Measurements from ENCODE around the gene CDCA3.
A peak's percentile ranks its signal among the peaks of the same experiment; 100 is the strongest.

CDCA3 gene

DNA sequence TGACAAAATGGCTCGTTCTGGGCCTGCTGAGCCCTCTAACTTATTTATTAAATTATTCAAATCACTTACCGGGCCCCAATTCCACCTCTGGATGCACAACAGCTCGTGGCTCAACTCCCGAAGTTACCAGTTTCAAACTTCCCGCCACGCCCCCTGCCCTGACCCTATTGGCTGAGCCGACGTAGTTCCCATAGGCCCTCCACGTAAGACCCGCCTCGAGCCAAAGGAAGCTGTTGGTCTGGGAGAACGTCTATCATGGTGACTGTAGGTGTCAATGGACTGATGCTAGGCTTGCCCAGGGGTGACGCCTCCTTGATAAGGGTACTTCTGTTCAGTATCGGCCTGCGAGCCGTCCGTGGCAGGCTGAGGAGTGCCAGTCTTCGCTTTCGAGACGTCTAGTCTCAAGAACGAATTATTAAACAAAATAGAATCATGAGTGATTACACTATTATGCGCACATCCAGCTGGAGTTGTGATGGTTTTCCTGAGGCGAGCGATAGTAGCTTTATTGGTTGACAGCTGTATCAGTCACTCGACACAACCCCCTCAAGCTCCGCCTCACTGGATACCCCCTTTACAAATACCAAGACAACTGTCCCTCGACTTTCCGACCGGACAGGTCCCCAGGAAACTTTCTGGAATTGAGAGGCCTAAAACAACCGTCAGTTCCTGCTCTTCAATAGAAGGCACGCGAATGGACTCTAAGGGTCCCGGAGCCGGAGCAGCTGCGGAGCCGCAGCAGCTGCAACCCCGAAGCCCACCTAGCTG, at the start of gene CDCA3:
TSS of gene CDCA3 (minus strand) at position 134 of the 768 bp plus-strand sequence. CDS start 334 bp downstream, outside the sequence.
- TF ChIP-seq, protein P1, sequence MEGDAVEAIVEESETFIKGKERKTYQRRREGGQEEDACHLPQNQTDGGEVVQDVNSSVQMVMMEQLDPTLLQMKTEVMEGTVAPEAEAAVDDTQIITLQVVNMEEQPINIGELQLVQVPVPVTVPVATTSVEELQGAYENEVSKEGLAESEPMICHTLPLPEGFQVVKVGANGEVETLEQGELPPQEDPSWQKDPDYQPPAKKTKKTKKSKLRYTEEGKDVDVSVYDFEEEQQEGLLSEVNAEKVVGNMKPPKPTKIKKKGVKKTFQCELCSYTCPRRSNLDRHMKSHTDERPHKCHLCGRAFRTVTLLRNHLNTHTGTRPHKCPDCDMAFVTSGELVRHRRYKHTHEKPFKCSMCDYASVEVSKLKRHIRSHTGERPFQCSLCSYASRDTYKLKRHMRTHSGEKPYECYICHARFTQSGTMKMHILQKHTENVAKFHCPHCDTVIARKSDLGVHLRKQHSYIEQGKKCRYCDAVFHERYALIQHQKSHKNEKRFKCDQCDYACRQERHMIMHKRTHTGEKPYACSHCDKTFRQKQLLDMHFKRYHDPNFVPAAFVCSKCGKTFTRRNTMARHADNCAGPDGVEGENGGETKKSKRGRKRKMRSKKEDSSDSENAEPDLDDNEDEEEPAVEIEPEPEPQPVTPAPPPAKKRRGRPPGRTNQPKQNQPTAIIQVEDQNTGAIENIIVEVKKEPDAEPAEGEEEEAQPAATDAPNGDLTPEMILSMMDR (IDR thresholded peaks at IDR 0.05) = no peak

DNA sequence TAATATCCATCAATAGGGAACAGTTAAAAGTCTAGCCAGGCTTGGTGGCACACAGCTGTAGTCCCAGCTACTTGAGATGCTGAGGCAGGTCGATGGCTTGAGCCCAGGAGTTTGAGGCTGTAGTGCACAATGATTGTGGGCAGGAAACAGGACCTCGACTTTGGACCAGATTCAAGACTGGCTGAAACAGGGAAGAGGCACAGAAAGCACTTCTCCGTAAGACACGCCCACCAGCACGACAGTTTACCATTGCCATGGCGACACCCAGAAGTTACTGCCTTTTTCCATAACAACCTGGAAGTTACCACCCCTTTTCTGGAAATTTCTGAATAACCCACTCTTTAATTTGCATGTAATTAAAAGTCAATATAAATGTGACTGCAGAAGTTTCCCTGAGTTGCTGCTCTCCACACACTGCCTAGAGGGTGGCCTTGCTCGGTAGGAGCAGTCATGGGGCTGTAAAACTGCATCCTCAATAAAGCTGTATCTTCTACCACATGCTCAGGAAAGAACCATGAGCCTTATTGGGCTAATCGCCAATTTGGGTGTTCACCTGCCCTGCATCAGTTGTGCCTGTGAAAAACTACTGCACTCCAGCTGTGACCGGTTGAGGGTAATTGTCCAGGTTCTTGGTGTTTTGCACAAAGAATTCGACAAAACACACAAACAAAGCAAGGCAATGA, 48.9 kb upstream of the CDCA3 start:
- TF ChIP-seq, protein P1 (IDR thresholded peaks at IDR 0.05) = no peak

DNA sequence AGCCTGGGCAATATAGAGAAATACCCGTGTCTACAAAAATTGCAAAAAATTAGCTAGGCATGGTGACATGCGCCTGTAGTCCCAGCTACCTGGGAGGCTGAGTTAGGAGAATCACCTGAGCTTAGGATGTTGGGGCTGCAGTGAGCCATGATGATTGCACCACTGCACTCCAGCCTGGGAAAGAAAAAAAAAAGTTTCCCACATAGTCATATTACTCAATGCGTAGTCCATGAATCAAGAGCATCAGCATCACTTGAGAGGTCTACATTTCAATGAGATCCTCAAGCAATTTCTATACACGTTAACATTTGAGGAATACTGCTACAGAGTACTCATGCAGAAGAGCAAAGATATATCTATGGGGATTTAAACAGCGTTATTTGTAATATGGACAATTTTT, 48.3 kb upstream of the CDCA3 start:
- TF ChIP-seq, protein P1 (IDR thresholded peaks at IDR 0.05) = no peak

DNA sequence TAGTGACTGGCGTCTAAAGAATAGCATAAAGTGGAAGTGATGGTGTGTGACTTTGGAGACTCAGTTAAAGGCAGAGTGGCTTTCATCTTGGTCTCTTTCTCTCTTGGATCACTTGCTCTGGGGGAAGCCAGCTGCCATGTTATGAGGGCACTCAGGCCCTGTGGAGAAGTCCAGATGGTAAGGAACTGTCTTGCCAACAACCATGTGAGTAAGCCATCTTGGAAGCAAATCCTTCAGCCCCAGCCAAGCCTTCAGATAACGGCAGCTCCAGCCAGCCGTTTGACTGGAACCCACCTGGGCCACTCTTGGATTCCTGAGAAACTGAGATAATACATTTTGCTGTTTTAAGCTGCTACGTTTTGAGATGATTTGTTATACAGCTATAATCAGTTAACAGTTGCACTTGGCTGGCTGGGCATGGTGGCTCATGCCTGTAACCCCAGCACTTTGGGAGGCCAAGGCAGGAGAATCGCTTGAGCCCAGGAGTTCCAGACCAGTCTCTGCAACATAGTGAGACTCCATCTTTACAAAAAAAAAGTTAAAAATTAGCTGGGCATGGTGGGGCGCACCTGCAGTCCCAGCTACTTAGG, 45.9 kb upstream of the CDCA3 start:
- TF ChIP-seq, protein P1 (IDR thresholded peaks at IDR 0.05) = no peak

DNA sequence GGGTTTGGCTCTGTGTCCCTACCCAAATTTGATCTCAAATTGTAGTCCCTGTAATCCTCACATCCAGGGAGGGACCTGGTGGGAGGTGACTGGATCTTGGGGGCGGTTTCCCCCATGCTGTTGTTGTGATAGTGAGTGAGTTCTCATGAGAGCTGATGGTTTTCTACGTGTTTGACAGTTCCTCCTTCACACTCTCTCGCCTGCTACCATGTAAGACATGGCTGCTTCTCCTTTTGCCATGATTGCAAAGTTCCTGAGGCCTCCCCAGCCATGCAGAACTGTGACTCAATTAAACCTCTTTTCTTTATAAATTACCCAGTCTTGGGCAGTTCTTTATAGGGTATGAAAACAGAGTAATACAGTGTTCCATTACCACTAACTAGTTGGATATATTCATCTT, 43.2 kb upstream of the CDCA3 start:
- TF ChIP-seq, protein P1 (IDR thresholded peaks at IDR 0.05) = no peak

DNA sequence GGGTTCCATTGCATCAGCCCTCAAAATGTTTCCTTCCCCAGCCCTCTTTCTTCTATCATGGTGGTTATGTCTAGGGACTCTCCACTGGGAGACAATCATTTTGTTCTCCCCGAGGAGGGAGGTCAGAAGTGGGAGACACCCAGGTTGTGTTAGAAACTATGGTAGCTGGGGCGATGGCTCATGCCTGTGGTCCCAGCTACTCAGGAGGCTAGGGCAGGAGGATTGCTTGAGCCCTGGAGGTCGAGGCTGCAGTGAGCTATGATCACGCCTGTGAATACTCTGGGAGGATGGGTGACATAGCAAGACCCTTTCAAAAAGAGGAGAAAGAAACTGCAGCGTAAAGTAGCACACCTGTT, 40.5 kb upstream of the CDCA3 start:
- TF ChIP-seq, protein P1 (IDR thresholded peaks at IDR 0.05) = no peak

DNA sequence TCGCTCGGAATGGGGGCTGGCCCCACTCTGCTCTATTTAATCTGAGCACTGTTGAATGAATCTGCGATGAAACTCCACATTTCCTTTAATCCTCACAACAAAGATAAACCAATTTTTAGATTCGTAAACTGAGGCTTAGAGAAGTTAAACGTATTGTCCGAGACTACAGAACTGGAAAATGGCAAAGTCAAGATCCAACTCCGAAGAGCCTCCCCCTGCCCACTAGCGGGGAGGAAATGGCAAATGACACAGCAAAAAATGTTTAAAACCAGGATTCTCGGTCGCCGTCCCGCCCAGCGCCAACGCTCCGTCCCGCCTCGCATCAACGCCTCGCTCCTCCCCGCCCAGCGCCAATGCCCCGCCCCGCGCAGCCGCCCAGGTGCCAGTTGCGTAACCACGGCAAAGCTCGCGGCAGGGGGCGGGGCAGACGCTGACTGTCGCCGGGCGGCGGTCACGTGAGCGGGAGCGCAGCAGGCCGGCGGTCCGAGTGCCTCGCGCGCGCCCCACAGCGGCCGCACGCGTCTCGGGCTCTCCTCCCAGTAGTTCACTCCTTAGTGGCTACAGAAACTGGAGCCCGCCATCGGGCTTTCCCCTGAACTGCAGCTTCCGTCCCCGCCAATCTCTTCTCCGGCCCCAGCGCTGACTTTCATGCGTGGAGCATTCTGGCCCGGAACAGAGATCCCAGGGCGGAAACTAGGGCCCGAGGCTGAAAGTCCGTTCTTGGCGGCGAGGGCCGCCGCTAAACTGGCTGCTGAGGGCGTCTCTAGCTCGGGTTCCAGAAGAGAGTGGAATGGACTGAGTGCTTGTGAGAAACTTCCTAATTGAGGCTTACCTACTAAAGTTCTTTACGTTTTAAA, 39.9 kb upstream of the CDCA3 start:
- TF ChIP-seq, protein P1 (IDR thresholded peaks at IDR 0.05) = peak; percentile 89

Measured in LNCAP (cell line).